Amniotic stem cell (primary cell): ENCODE results near the gene SPINK6.

ENCODE experiments used
- DNase-seq: peaks from one replicate; lab custom pipeline; 2025; lab: John Stamatoyannopoulos, UW

The SPINK6 gene

DNA sequence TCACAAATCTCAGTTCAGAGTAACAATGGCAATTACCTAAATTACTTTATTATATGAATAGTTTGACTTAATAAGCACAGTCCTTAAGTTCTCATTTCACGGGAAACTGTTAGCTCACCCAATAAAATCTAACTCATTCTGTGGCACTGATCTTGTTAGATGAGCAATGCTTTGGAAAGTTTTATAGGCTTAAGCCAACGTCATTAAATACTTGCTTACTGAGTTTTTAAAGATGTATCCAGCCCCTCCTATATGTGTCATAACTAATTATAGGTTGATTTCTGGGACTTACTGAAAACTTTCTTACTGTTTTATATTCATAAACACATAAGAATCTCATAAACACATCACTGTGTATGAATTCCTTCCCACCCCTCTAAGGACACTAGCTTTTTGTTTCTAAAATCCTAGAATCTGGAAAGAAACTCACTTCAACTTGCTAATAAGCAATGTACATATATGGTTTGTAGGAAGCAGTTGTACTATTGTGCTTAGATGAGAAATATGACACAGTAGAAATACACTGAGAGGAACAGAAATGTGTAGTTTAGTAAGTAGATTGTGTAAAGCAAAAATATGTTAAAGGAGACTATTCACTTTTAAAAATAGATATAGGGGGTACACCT, 21.4 kb downstream of the SPINK6 start:
- DNase-seq = no peak

- no peak for DNase-seq
These were observed 25.6 kb downstream of the SPINK6 start for GRCh38 chr5:148228392-148228984.

- DNase-seq = no peak
These were observed 27.0 kb downstream of the SPINK6 start for GRCh38 chr5:148229840-148230239.

DNA sequence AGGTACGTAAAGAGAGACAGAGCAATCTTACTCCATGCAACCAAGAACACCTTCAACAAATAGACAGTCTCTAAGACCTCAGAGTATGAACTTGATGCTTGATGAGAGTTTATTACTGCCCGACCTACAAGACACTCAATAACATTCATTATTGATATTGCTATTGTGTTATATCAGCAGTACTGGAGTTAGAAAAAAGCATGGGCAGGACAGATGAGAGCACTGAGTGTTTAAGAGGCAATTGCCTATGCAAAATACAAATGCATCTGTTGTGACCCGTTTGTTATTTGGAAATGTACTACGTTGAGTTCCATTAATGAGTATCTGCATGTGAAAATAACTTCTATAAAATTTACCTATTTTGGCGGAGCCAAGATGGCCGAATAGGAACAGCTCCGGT, 27.4 kb downstream of the SPINK6 start:
- DNase-seq = no peak

GRCh38 chr5:148237785-148238417, 35.1 kb downstream of the SPINK6 start:
- no peak for DNase-seq

GRCh38 chr5:148238418-148238794, 35.6 kb downstream of the SPINK6 start, which contains the start of gene MARCOL:
Gene MARCOL (plus strand): TSS chr5:148238525. CDS start chr5:148238598, 73 bp downstream.
- no peak for DNase-seq

DNA sequence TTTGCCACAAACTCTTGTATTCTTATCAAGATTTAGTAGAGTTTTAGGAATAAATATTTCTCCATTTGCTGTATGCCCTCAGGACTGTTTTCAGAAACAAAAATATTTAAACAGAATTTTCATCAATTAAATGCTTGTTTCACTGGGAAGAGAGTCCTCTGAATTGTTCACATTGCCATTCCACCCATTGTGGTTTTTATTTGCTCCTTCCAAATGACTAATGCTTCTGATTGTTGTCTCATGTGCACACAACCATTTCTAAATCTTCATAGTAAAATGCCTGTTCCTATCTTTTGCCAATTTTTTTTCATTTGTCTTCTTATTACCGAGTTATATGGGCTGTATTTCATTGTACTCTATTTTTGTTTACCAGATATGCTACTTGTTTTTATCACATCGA, 46.1 kb downstream of the SPINK6 start:
- DNase-seq = no peak

GRCh38 chr5:148255456-148255855, 52.6 kb downstream of the SPINK6 start:
- DNase-seq = no peak

DNA sequence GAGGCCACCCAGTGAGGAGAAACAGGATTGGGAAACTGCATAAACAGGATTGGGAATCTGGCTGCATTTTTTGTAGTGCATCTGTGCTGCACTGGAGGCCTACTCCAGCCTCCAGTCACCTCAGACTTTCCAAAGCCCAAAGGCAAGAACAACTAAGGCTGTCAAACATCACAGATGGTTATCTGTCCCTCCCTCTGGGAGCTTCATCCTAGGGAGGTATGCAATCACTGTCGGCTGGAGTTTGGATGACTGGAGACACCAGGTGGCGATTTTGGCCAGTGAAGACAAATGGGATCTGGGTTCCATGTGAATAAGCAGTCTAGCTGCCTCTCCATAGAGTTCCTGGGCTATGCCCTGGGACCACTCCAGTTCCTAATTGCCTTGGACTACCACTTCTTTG, 56.4 kb downstream of the SPINK6 start:
- DNase-seq = no peak

DNA sequence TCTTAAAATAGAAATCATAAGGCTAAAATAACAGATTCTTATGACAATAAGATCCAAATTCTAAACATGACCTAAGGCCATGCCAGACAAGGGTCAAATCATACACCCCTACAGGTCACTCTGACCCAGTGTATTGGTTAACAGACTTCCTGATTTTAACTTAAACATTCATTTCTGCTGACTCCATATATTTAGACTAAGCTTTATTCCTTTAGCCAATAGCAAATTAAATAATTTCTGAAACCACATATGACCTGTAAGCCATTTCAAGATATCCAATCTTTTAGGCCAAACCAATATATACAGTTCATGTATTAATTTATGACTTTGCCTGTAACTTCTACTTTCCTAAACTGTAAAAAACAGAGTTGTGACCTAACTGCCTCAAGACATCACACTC, 58.4 kb downstream of the SPINK6 start:
- no peak for DNase-seq
